Stomach smooth muscle (tissue), 2 donors: ENCODE results near the gene ALLC.

ENCODE experiments used
- H3K27ac ChIP-seq: one replicate; pipeline ENCODE4 v1.7.0; 2013; ENCODE audit warnings: mild to moderate bottlenecking, low read length, inconsistent platforms
- H3K27me3 ChIP-seq, 2 donors: one replicate each; pipeline ENCODE4 v1.7.0; 2013; ENCODE audit warnings: low read length in 2 of 2; ENCODE audit not compliant: insufficient read depth in 2 of 2, control insufficient read depth in 1 of 2
- H3K36me3 ChIP-seq, 2 donors: one replicate each; pipeline ENCODE4 v1.7.0; 2013; ENCODE audit warnings: low read length in 2 of 2; ENCODE audit not compliant: control insufficient read depth in 2 of 2, insufficient read depth in 2 of 2
- H3K4me1 ChIP-seq: one replicate; pipeline ENCODE4 v1.7.0; 2013; ENCODE audit warnings: low read length; ENCODE audit not compliant: control insufficient read depth, insufficient read depth
- H3K4me3 ChIP-seq, 2 donors: one replicate each; pipeline ENCODE4 v1.7.0; 2013; ENCODE audit warnings: low read length in 2 of 2
- H3K9ac ChIP-seq, 2 donors: one replicate each; pipeline ENCODE4 v1.7.0; 2013; ENCODE audit warnings: low read length in 2 of 2, mild to moderate bottlenecking in 1 of 2
- H3K9me3 ChIP-seq, 2 donors: one replicate each; pipeline ENCODE4 v1.7.0; 2013; ENCODE audit warnings: low read length in 2 of 2; ENCODE audit not compliant: control insufficient read depth in 2 of 2
- donor health status: healthy.
- donor health status: Pancreatic carcinoma.

ALLC gene

DNA sequence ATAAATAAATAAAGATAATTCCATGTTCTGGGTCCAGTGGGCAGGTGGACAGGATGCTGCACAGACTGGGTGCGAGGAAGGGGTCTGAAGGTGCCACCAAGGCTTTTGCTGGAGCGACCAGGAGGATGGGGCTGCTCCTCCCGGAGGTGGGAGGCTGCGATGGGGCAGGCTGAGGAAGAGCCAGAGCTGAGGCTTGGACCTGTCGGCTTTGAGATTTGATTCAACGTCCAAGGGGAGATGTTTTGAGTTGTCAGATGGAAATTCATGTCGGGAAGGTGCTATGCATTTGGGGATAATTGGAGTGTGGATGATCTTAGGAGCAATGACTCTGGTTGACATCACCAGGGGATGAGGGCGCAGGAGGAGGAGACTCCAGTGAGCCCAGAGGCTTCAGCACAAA, 11.7 kb downstream of the ALLC start:
- Histone ChIP-seq H3K36me3 (no peaks in the 10 kb centered on the region), H3K4me1 (no peaks in the 10 kb centered on the region), H3K27me3 (peaks cover 0 to 5% of the 10 kb centered on the region in 2 donors), H3K9ac (no peak overlapping the region), H3K4me3 (no peak overlapping the region), H3K9me3 (no peaks in the 10 kb centered on the region), H3K27ac (no peak overlapping the region)

DNA sequence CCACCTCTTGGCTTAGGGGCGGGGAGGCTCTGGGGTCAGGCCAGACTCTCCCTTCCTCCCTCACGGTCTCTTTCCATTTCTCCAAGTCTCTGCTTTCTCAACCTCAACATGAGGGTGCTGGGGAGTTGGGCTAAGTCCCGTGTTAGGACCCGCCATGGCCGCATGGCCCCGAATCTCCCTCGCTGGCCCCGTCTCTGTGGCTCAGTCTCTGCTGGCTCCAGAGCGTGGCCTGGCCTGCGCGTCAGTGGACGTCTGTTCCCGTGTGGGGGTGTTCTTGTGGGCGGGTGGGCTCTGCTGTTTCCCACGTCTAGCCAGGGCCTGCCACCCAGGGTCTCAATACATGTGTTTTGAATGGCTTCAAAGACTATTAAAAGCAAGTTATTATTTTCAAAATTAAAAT, 12.4 kb downstream of the ALLC start:
- H3K36me3 ChIP-seq, result no peaks in the 10 kb centered on the region
- H3K9me3 ChIP-seq, result no peaks in the 10 kb centered on the region
- H3K27me3 ChIP-seq, result peaks cover 0 to 5% of the 10 kb centered on the region in 2 donors
- H3K4me1 ChIP-seq, result no peaks in the 10 kb centered on the region
- H3K4me3 ChIP-seq, result no peak overlapping the region
- H3K9ac ChIP-seq, result no peak overlapping the region
- no peak overlapping the region for H3K27ac ChIP-seq

DNA sequence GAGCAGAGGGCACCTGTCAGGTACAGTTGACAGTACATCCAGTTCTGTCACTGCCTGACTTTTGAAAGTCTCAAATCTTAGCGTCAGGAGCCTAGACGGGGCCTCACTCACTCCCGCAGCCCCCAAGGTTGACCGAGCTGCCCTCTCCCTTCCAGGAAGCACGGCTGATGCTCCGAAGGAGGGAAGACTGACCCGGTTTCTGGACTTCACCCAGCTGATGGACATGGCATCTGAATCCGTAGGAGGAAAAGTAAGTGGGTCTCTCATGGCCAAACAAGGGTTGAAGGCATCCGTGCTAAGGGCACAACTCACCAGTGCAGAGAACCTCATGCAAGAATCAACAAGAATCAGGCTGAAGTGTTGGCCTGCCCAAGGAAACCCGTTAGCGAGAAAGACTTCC, 12.9 kb downstream of the ALLC start:
- Histone ChIP-seq H3K27me3 (peaks cover 0 to 5% of the 10 kb centered on the region in 2 donors), H3K36me3 (no peaks in the 10 kb centered on the region), H3K27ac (no peak overlapping the region), H3K4me3 (no peak overlapping the region), H3K9ac (no peak overlapping the region), H3K4me1 (no peaks in the 10 kb centered on the region), H3K9me3 (no peaks in the 10 kb centered on the region)

DNA sequence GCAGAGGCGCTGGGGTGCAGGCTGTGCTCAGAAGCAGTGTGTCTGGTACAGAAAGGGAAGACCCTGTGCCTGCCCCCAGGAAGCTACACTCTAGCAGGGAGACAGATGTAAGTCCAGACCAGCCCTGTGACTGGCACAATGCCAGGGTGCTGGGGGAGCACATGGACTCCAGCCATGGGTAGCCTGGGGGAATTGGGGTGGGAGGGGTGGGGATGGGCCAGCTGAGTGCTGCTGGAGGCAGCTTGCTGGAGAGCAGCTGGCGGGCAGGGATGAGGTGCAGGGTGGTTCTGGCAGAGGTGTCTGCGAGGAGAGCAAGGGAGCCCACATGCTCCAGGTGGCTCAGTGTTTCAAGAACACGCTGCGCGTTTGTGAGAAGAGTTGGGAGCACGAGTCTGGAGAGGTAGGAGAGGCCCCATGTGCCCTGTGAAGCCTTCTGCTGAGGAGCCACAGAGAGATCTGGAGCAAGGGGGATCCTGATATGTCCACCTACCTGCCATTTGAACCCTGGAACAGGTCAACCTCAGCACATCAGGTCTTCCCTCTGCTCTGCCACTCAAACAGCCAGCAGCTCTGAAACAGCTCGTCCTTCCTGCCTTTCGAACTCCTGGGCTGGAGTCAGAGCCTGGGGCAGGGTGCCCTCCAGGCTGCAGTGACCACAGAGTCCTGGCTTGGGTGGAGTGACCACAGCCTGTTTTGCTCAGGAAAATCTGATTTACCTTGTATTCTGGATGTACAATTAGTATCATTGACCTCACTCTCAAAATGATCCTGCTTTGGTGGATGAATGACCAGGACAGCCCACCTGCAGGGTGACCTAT, 15.1 kb downstream of the ALLC start:
- no peak overlapping the region for H3K4me3 ChIP-seq
- H3K4me1 ChIP-seq, result no peaks in the 10 kb centered on the region
- H3K27ac ChIP-seq, result no peak overlapping the region
- H3K36me3 ChIP-seq, result no peaks in the 10 kb centered on the region
- H3K9me3 ChIP-seq, result no peaks in the 10 kb centered on the region
- H3K9ac ChIP-seq, result no peak overlapping the region
- peaks cover 0 to 3% of the 10 kb centered on the region in 2 donors for H3K27me3 ChIP-seq

DNA sequence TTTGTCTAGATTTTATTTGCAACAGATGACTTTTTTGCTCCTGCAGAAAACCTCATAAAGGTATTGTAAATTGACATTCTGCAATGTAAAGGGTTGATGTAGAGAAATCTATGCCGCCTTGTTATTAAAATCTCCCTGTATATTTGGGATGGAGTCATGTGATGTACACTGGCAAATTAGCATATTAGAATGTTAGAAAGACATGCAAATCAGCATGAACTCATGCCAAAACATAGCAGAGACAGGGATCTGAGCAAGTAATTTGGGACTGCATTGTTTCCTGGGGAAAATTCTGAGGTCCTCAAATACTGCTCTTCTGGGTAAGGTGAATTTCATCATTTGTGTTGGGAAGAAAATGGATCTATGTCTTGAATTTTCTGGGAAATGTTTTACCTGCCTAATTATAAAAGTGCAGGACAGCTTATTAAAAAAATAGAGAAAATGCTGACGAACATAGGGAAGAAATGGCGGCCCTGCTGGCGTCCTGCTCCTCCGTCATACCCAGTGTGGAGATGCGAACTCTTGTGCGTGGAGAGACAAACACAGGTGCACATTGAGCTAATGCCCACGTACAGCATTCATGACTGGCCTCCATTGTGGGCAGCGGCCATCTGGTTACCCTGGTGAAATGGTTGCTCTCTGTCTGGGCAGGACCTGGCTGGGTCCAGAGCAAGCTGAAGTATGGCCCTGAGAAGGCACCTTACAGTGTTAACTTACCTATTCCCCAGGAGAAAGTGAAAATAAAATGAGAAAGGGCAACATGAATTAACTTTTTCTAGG, 16.3 kb downstream of the ALLC start:
- Histone ChIP-seq H3K36me3 (no peaks in the 10 kb centered on the region), H3K27ac (no peak overlapping the region), H3K27me3 (peaks cover 0 to 4% of the 10 kb centered on the region in 2 donors), H3K4me3 (no peak overlapping the region), H3K4me1 (no peaks in the 10 kb centered on the region), H3K9me3 (no peaks in the 10 kb centered on the region), H3K9ac (no peak overlapping the region)

DNA sequence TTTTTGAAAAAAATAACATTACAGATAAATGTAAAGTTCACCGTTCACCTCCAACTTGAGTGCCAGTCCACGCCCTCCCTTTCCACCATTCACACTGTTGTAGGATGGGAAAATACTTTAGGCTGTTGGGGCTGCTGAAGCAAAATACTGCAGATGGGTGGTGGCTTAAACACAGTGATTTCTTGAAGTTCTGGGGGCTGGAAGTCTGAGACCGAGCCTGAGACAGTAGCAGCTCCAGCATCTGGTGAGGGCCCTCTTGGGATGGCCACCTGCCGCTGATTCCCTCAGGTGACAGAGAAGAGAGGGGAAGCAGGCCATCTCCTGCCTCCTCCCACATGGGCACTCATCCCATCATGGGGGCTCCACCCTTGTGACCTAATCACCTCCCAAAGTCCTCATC, 17.7 kb downstream of the ALLC start:
- Histone ChIP-seq H3K9ac (no peak overlapping the region), H3K36me3 (no peaks in the 10 kb centered on the region), H3K4me1 (no peaks in the 10 kb centered on the region), H3K4me3 (no peak overlapping the region), H3K9me3 (no peaks in the 10 kb centered on the region), H3K27me3 (peaks cover 0 to 4% of the 10 kb centered on the region in 2 donors), H3K27ac (no peak overlapping the region)

DNA sequence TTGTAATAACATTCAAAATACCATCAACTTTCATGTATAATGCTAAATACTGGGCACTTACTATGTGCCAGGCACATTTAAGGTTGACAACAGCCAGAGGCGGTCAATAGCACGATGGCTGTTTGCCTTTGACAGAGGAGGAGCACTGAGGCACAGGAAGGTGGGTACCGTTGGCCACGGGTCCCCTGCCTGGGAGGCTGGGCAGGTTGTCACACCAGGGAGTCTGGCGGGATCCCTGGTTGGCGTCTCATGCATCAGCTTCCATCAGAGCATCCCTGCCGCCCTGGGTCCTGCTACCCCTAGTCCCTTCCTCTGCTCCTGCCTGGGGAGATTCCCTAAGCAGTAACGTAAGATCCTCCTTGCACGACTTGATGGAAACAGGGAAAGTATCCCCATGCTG, 19.4 kb downstream of the ALLC start:
- no peak overlapping the region for H3K4me3 ChIP-seq

DNA sequence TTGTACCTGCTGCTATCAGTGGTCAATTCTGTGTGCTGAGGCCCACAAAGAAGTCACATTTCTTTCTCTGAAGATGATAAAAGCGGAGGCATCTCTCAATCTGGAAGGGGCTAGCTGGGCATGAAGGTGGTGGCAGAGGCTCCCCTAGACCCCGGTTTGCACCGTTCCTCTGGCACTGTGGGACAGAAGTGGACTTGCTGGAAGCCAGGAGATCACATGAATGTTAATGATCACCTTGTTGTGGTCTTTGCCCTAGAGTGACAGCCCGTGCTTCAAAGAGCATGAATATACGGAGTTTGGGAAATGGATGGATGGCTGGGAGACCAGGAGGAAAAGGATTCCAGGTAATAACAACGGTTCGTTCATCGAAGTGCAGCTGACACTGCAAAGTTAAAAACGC, 20.2 kb downstream of the ALLC start:
- H3K9ac ChIP-seq, result no peak overlapping the region
- no peaks in the 10 kb centered on the region for H3K4me1 ChIP-seq
- H3K4me3 ChIP-seq, result no peak overlapping the region
- H3K9me3 ChIP-seq, result no peaks in the 10 kb centered on the region
- H3K27ac ChIP-seq, result no peak overlapping the region
- peaks cover 0 to 4% of the 10 kb centered on the region in 2 donors for H3K27me3 ChIP-seq
- no peaks in the 10 kb centered on the region for H3K36me3 ChIP-seq

More for the DNA sequence above, 19.4 kb downstream of the ALLC start:
- Histone ChIP-seq H3K36me3 (no peaks in the 10 kb centered on the region), H3K9me3 (no peaks in the 10 kb centered on the region), H3K27ac (no peak overlapping the region), H3K9ac (no peak overlapping the region), H3K4me1 (no peaks in the 10 kb centered on the region), H3K27me3 (peaks cover 0 to 4% of the 10 kb centered on the region in 2 donors)

DNA sequence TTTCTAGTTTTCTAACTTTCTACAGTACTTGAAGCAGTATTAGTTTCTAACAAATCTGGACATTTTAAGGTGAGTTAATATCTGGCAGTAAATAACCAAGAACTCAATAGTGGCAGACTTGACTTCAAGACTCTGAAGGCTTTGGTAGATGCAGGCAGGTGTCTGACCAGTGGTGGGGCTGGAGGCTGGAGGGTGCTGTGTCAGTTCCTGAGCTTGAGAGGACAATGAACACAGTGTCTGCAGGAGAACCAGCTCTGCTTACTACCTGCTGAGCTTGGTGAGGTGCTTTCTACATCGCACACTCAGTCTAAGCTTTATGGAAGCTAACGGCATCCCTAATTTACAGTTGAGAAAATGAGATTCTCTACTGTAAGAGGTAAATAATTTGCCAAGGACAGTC, 21.2 kb downstream of the ALLC start:
- H3K9ac ChIP-seq, result no peak overlapping the region
- no peak overlapping the region for H3K27ac ChIP-seq
- H3K9me3 ChIP-seq, result no peaks in the 10 kb centered on the region
- no peak overlapping the region for H3K4me3 ChIP-seq
- H3K4me1 ChIP-seq, result no peaks in the 10 kb centered on the region
- H3K36me3 ChIP-seq, result no peaks in the 10 kb centered on the region
- peaks cover 0 to 4% of the 10 kb centered on the region in 2 donors for H3K27me3 ChIP-seq

DNA sequence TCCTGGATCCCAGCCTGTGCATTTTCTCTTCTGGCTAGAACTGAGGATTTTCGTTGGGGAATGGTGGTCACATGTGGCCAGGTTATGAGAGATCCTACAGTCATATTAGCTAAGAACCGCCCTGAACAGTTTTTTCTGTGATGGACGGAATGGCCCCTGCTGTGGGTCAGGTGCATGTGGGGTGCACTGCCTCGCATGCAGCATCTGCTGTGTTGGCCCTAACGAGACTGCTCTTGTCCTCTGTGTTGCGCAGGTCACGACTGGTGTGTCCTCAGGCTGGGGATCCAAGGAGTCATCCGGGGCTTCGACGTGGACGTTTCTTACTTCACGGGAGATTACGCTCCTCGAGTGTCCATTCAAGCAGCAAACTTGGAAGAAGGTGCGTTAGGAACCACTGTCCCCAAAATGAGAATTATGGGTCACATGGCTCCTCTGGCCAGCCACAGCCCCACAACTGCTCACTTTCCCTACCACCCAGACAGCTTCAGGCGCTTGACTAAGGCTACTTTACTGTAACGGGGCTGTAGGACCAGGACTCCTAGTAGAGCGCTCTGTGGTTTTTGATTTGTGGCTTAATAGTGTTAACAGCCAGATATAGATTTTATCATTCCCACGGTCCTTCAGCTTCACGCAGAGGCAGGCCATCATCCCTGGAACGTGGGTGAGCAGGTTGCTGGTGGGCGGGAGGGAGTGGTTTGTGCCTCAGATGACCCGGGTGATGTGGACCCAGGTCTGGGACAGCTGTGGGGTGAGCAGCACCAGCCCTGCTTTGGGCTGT, 21.8 kb downstream of the ALLC start:
- Histone ChIP-seq H3K36me3 (no peaks in the 10 kb centered on the region), H3K27me3 (peaks cover 0 to 4% of the 10 kb centered on the region in 2 donors), H3K27ac (no peak overlapping the region)

More for the DNA sequence above, 21.8 kb downstream of the ALLC start:
- no peaks in the 10 kb centered on the region for H3K4me1 ChIP-seq
- no peak overlapping the region for H3K9ac ChIP-seq
- H3K9me3 ChIP-seq, result no peaks in the 10 kb centered on the region
- no peak overlapping the region for H3K4me3 ChIP-seq
